Smooth muscle cell of bladder (primary cell): ENCODE data around the gene NME4. TPM values are rescaled to one million over a fixed set of nuclear protein-coding genes. Genes with fewer than 3 reads are reported as not detected.

Experiments
- total RNA-seq: library from RNA; depleted of rRNA; stranded (reverse); fragments of >200 nt; gene quantifications from 2 replicates; pipeline ENCODE4 v1.2.3, GENCODE V29; 2014

The NME4 gene
- 69.0 and 73.0 TPM in 2 replicates for total RNA-seq

DNA sequence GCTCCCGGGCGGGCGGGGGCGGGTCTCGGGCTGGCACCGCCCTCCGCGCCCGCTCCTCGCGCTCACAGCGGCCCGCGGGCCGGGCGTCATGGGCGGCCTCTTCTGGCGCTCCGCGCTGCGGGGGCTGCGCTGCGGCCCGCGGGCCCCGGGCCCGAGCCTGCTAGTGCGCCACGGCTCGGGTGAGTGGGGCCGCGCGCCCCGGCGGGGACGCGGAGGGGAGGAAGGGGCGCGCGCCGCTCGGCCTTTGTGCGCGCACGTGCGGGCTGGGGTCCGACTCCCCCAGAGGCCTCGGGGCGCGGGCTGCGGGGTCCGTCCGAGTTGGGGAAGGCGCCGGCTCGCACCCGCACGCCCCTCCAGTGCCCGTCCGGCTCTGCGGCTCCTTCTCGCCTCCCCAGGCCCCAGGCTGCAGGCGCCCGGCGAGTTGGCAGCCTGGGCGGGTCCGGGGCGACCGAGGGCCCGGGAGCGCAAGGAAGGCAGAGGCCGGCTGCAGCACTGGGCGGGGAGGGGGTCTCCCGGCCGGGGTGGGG lies at the start of gene NME4:
TSS of gene NME4 (plus strand) at position 65 of the 527 bp plus-strand sequence. CDS start at position 89, 24 bp downstream.

DNA sequence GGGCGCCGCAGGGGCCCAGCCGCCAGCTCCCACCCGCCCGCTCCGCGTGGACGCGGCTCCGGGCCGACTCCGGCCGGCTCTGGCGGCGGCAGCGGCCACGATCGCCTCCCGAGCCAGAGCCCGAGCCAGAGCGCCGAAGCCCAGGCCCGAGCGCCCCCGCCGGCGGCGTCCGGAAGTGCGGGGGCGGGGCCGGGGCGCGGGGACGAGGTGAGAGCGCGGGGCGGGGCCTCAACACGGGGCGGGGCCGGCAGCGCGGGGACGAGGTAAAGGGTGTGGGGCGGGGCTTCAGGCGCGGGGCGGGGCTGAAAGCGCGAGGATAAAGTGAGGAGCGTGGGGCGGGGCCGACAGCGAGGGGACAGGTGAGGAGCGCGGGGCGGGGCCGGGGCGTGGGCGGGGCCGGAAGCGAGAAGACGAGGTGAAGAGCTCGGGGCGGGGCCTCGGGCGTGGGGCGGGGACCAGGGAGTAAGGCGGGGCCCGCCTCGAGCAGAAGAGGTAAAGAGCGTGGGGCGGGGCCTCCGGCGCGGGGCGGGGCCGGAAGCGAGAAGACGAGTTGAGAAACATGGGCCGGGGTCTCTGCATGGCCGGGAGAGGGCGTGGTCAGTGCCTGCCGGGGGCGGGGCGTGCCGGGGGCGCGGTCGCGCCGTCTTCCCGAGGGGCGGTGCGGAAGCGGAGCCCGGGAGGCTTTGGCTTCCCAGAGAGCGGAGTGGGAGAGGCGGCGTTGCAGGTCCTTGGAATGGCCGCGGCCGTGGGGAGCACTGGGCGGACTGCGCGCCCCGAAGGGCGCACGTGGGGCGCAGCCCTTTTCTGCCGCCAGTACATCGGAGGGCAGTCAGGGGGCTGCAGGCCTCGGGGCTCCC lies 44.2 kb upstream of the NME4 start, which contains the start of gene AXIN1:
TSS of gene AXIN1 (minus strand) at position 177 of the 857 bp plus-strand sequence. CDS start 5,698 bp downstream, outside the sequence.

DNA sequence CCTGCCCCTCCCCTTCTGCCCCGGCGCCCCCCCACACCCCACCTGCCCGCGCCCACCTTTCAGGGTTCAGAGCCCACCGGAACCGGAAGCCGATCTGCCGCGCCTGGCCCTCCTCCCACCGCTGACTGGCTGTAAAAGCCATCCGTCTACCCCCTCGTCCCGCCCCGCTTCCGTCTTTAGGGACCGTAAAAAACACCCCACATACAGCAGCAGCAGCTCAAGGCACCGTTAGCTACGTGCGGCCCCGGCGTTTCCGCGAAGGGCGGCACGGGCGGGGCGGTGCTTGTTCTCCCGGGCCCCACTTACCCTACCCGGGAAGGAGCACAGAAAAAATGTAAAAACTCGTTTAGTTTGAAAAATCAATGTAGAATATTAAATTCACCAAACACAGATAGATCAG lies 26.6 kb upstream of the NME4 start, which contains the start of gene MRPL28:
TSS of gene MRPL28 (minus strand) at position 96 of the 400 bp plus-strand sequence. CDS start 320 bp downstream, outside the sequence.

DNA sequence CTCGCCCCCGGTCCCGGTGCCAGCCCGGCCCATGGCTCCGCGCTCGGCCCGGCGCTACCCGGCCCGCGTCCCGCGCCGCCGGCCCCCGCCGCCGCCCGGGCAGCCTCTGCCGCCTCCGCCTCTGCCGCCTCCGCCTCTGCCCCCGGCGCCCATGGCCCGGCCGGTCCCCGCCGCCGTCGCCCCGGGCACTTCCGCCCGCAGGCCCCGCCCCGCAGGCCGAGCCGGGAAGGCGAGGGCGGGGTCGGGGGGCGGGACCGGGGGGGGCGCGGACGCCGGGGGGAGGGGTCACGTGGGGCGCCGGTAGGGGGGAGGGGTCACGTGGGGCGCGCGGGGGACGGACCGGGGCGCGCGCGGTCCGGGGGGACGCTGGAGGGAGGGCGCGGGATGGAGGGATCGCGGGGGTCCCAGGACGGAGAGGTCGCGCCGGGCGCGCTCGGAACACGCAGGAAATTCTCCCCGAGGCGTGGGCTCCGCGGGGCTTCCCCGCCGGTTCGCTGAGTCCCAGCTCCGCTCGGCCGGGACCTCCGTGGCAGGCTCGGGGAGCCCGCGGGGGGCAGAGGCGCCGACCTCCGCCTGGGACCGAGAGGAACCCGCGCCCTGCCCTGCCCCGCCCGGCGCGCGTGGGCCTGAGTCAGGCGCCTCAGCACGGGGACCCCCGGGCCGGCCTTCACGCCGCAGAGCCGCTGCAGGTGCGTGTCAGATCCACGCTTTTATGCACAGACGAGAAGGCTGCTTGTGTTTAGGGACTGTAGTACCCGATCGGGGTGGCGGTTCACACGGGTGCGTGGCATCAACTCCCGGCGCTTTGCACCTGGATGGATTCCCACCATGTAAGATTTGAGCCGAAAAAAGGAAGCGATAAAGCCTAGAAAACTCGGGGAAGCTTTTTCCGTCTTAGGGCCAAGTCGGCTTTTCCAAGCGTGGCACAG lies 14.9 kb upstream of the NME4 start, which contains the start of gene PGAP6:
TSS of gene PGAP6 (minus strand) at position 190 of the 929 bp plus-strand sequence. CDS start at position 33, 157 bp downstream.

DNA sequence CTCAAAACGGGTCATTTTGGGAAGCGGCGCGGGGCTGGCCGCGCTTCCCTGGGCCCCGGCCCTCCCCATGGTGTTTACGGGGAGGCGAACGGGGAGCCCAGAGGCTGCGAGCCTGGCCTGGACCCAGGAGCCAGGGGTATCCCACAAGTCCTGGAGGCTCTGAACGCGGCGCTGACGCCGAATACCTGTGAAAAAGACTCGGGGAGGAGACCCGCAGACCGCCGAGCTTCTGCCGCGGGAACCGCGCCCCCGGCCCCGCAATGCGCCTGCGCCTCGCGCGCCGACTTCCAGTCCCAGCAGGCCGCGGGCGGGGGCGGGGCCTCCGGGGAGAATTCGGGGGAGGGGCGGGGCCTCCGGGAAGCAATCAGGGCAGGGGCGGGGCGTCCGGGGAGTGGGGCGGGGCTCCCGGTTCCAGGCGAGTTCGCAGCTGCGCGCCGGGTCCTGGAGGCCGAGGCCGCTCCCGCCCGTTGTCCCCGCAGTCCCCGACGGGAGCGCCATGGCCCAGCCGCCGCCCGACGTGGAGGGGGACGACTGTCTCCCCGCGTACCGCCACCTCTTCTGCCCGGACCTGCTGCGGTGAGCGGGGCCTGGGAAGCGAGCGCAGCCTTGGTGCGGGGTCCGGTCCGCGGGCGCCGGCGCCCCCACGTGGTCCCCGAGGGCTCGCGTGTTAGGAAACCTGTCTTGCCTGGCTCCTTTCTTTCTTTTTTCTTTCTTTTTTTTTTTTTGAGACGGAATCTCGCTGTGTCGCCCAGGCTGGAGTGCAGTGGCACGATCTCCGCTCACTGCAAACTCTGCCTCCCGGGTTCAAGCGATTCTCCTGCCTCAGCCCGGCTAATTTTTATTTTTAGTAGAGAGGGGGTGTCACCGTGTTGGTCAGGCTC lies 4.7 kb downstream of the NME4 start, which contains the start of gene DECR2:
TSS of gene DECR2 (plus strand) at position 418 of the 881 bp plus-strand sequence. CDS start at position 497, 79 bp downstream.

DNA sequence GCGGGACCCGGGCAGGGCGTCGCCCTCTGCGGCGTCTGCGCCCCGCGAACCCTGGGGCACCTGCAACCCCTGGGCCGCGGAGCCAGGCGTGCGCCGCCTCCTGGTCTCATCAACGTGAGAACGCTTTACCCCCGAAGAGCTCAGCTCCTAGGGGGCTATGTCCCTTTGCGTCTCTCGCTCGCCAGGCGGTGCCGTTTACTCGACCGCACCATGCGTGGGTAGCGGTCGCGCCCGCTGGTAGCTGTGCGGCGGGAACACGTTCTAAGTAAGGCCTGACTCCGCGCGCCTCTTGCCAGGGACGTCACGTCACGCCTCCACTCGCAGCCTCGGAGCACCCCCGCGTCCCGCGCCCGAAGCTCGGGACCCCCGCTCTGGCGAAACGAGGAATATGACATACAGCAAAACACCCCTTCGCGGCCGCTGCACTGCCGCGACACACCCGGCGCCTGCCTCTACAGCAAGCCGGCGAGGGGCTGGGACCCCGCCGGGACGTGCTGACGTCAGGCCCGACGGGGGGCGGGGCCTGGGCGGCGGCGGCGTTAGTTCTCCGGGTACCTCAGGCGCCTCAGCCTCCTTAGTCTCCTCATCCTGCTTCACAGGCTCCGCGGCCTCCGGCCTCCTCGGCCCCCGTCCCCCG lies 28.2 kb downstream of the NME4 start, which contains the start of gene RAB11FIP3:
TSS of gene RAB11FIP3 (plus strand) at position 568 of the 637 bp plus-strand sequence. CDS start 358 bp downstream, outside the sequence.

Other genes starting within 250 kb of the NME4 start
- gene HBZ, start 244.6 kb upstream of the NME4 start, total RNA-seq = not detected in 2 replicates
- not detected in 2 replicates for gene HBM, start 231.2 kb upstream of the NME4 start, total RNA-seq
- not detected in 2 replicates for gene HBA2, start 224.3 kb upstream of the NME4 start, total RNA-seq
- not detected in 2 replicates for gene HBA1, start 220.5 kb upstream of the NME4 start, total RNA-seq
- gene HBQ1, start 216.7 kb upstream of the NME4 start, total RNA-seq = not detected in 2 replicates
- 29.2 and 29.5 TPM in 2 replicates for gene LUC7L, start 167.8 kb upstream of the NME4 start, total RNA-seq
- 50.6 and 51.9 TPM in 2 replicates for gene FAM234A, start 162.4 kb upstream of the NME4 start, total RNA-seq
- gene RGS11, start 121.3 kb upstream of the NME4 start, total RNA-seq = 1.1 and 3.7 TPM in 2 replicates
- gene ARHGDIG, start 116.6 kb upstream of the NME4 start, total RNA-seq = 0.28 and 1.8 TPM in 2 replicates
- gene PDIA2, start 114.0 kb upstream of the NME4 start, total RNA-seq = 0.37 TPM in 1 of 2 replicates, not detected in the other
- 15.2 and 19.0 TPM in 2 replicates for gene AXIN1, start 44.5 kb upstream of the NME4 start, total RNA-seq
- gene MRPL28, start 26.7 kb upstream of the NME4 start, total RNA-seq = 72.5 and 89.0 TPM in 2 replicates
- 59.2 and 66.6 TPM in 2 replicates for gene PGAP6, start 15.2 kb upstream of the NME4 start, total RNA-seq
- 9.9 and 11.4 TPM in 2 replicates for gene DECR2, start 4.7 kb downstream of the NME4 start, total RNA-seq
- gene RAB11FIP3, start 28.4 kb downstream of the NME4 start, total RNA-seq = 14.2 and 23.1 TPM in 2 replicates
- 10.5 and 16.8 TPM in 2 replicates for gene CAPN15, start 130.5 kb downstream of the NME4 start, total RNA-seq
- gene PRR35, start 163.2 kb downstream of the NME4 start, total RNA-seq = not detected in 2 replicates
- gene NHLRC4, start 169.8 kb downstream of the NME4 start, total RNA-seq = 1.3 and 1.4 TPM in 2 replicates
- 14.8 and 21.6 TPM in 2 replicates for gene PIGQ, start 172.8 kb downstream of the NME4 start, total RNA-seq
- 7.8 and 10.5 TPM in 2 replicates for gene RAB40C, start 192.9 kb downstream of the NME4 start, total RNA-seq
- 0.14 and 0.18 TPM in 2 replicates for gene WFIKKN1, start 233.8 kb downstream of the NME4 start, total RNA-seq
- gene METTL26, start 239.1 kb downstream of the NME4 start, total RNA-seq = 75.1 and 95.4 TPM in 2 replicates
- gene MCRIP2, start 244.6 kb downstream of the NME4 start, total RNA-seq = 15.2 and 23.0 TPM in 2 replicates